Osteoblast (primary cell): Measurements from ENCODE around the gene FBN2. TPM values are rescaled to one million over a fixed set of nuclear protein-coding genes. Genes with fewer than 3 reads are reported as not detected.

Experiments
- DNase-seq: peaks from one replicate; pipeline ENCODE4 v3.0.0; 2011; ENCODE audit warnings: low spot score, mixed read lengths; ENCODE audit not compliant: insufficient read length; ENCODE audit errors: missing footprints
- H2AFZ ChIP-seq: 2 replicates; pipeline ENCODE4 v1.6.0; 2011; ENCODE audit warnings: mild to moderate bottlenecking, low read length
- H3K27ac ChIP-seq: 2 replicates; pipeline ENCODE4 v1.5.1; 2011; ENCODE audit warnings: mild to moderate bottlenecking, low read depth, low read length, moderate library complexity
- H3K27me3 ChIP-seq: 2 replicates; pipeline ENCODE4 v1.6.0; 2012; ENCODE audit warnings: mild to moderate bottlenecking, control low read depth, inconsistent platforms, low read length, moderate library complexity; ENCODE audit not compliant: insufficient read depth
- H3K36me3 ChIP-seq: 2 replicates; pipeline ENCODE4 v1.5.1; 2011; ENCODE audit warnings: mild to moderate bottlenecking, low read length, control low read depth, moderate library complexity; ENCODE audit not compliant: insufficient read depth
- H3K4me1 ChIP-seq: 2 replicates; pipeline ENCODE4 v1.5.1; 2011; ENCODE audit warnings: mild to moderate bottlenecking, low read length, control low read depth, moderate library complexity; ENCODE audit not compliant: insufficient read depth
- H3K4me2 ChIP-seq: 2 replicates; pipeline ENCODE4 v1.6.0; 2011; ENCODE audit warnings: mild to moderate bottlenecking, low read length; ENCODE audit not compliant: insufficient read depth
- H3K4me3 ChIP-seq: fragments of 200-600 bp; sonication (generic); 3 replicates; pipeline ENCODE4 v1.5.1; 2012; ENCODE audit warnings: mild to moderate bottlenecking, low read length, inconsistent platforms; ENCODE audit not compliant: insufficient read depth
- H3K79me2 ChIP-seq: 2 replicates; pipeline ENCODE4 v1.6.0; 2012; ENCODE audit warnings: mild to moderate bottlenecking, low read length, control low read depth, inconsistent platforms; ENCODE audit not compliant: insufficient read depth
- H3K9me3 ChIP-seq: 2 replicates; pipeline ENCODE4 v1.5.1; 2011; ENCODE audit warnings: low read depth, low read length, control low read depth
- H4K20me1 ChIP-seq: 2 replicates; pipeline ENCODE4 v1.6.0; 2012; ENCODE audit warnings: mild to moderate bottlenecking, low read length, control low read depth; ENCODE audit not compliant: insufficient read depth
- CTCF ChIP-seq: IDR thresholded peaks from 2 replicates; pipeline ENCODE4 v1.5.1; 2011; ENCODE audit warnings: mild to moderate bottlenecking, low read depth, low read length, moderate library complexity; ENCODE audit errors: extremely low read depth
- total RNA-seq: library from RNA; depleted of rRNA; stranded (reverse); fragments of >200 nt; gene quantifications from 2 replicates; pipeline ENCODE4 v1.2.3, GENCODE V29; 2012

FBN2 gene
- total RNA-seq, 1 donor = 16.6 TPM

DNA sequence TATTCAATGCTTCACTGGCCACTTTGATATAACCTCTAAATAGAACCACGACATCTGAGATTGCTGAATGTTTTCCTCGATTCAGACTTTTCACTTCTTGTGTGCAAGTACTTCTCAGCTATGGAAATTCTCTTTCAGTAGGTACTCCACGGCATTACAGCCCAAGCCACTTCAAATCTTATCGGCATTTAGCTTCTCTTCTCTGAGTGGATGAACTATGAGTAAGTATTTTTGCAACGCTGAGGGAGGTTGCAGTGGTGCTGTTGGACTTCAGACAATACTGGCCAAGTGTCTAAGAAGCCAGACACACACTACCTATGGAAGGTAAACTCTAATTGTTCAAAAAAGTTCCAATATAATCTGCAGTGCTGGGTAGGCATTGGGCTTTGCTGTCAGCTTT lies 60.1 kb downstream of the FBN2 start:
- no peaks in the 10 kb centered on the region for H3K9me3 ChIP-seq
- H3K4me1 ChIP-seq = no peaks in the 10 kb centered on the region
- H3K4me3 ChIP-seq = no peak overlapping the region
- TF ChIP-seq CTCF = no peak
- no peaks in the 10 kb centered on the region for H3K79me2 ChIP-seq
- H2AFZ ChIP-seq = no peak overlapping the region
- no peaks in the 10 kb centered on the region for H3K36me3 ChIP-seq
- DNase-seq = no peak
- no peak overlapping the region for H3K4me2 ChIP-seq
- H3K27me3 ChIP-seq = no peaks in the 10 kb centered on the region
- H4K20me1 ChIP-seq = no peaks in the 10 kb centered on the region
- H3K27ac ChIP-seq = no peak overlapping the region

- DNase-seq = no peak
- H3K27me3 ChIP-seq = no peaks in the 10 kb centered on the region
- no peaks in the 10 kb centered on the region for H3K9me3 ChIP-seq
- H2AFZ ChIP-seq = no peak overlapping the region
- no peak overlapping the region for H3K27ac ChIP-seq
- H3K4me3 ChIP-seq = no peak overlapping the region
- no peaks in the 10 kb centered on the region for H4K20me1 ChIP-seq
- no peak for TF ChIP-seq CTCF
- no peak overlapping the region for H3K4me2 ChIP-seq
- H3K4me1 ChIP-seq = no peaks in the 10 kb centered on the region
- H3K79me2 ChIP-seq = no peaks in the 10 kb centered on the region
- H3K36me3 ChIP-seq = no peaks in the 10 kb centered on the region
Measured at GRCh38 chr5:128475693-128476092, 62.4 kb downstream of the FBN2 start.

DNA sequence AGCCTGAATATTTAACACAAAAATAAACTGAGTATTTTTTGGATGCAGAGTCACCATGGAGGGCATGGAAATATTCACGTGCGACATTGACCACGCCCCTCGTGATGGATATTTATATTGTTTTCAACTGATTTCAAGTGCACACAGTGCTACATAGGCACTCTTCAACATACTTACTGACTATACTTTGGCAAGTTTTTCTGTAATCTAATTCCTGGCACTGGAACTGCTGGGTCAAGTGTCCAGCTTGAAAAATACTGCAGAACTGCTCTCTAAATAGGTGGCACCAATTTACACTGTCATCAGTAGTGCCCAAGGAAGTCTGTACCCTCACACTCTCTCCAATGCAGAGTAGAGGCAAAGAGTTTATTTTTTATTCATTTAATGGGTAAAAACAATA lies 65.1 kb downstream of the FBN2 start:
- no peak for DNase-seq

DNA sequence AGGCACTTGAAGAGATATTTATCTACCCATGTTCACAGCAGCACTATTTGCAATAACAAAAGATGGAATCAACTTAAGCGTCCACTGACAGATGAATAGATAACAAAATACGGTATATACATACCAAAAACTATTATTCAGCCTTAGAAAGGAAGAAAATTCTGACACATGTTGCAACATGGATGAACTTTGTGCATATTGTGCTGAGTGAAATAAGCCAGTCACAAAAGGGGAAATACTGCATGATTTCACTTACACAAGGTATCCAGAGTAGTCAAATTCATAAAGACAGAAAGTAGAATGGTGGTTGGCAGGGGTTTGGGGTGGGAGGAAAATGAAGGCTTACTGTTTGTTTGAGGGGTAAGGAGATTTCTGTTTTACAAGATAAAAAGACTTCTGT lies 66.0 kb downstream of the FBN2 start:
- Histone ChIP-seq H3K27me3 (no peaks in the 10 kb centered on the region), H3K27ac (no peak overlapping the region), H3K36me3 (no peaks in the 10 kb centered on the region), H3K4me1 (peaks cover 9% of the 10 kb centered on the region), H3K4me2 (no peak overlapping the region), H3K4me3 (no peak overlapping the region), H3K9me3 (no peaks in the 10 kb centered on the region), H3K79me2 (no peaks in the 10 kb centered on the region), H2AFZ (no peak overlapping the region), H4K20me1 (no peaks in the 10 kb centered on the region)
- no peak for TF ChIP-seq CTCF
- no peak for DNase-seq

More for the DNA sequence above, 65.1 kb downstream of the FBN2 start:
- Histone ChIP-seq H3K27me3 (no peaks in the 10 kb centered on the region), H3K79me2 (no peaks in the 10 kb centered on the region), H3K9me3 (no peaks in the 10 kb centered on the region), H3K4me1 (peaks cover 9% of the 10 kb centered on the region), H3K4me2 (no peak overlapping the region), H4K20me1 (no peaks in the 10 kb centered on the region), H3K36me3 (no peaks in the 10 kb centered on the region), H3K4me3 (no peak overlapping the region), H2AFZ (no peak overlapping the region), H3K27ac (no peak overlapping the region)
- TF ChIP-seq CTCF = no peak
